ENCODE measurements around the gene CAV1. TPM values are rescaled to one million over a fixed set of nuclear protein-coding genes. Genes with fewer than 3 reads are reported as not detected.

The CAV1 gene
- total and polyA plus RNA-seq, 2 of the 4 experiments (the other 2 are of a cell fraction) = 1,592 to 1,808 TPM

GRCh38 chr7:116579322-116579721, 54.5 kb downstream of the CAV1 start:
- POLR2A ChIA-PET (ENCODE audit: unreplicated experiment) = no interaction called here
- no peak overlapping the region for H3K27ac ChIP-seq (ENCODE audit: insufficient read depth, low read length)
- no peak overlapping the region for H3K23ac ChIP-seq (ENCODE audit: low read depth, low read length)
- peaks cover 5% of the 10 kb centered on the region; the same call in 1 of the 2 replicates for H3K9me1 ChIP-seq (ENCODE audit: insufficient read depth, low read length)
- H2BK20ac ChIP-seq (ENCODE audit: low read depth, low read length) = peak overlapping the region; percentile 35; the same call in 1 of the 2 replicates
- no peak for DNase-seq
- intact Hi-C loops (cut with micrococcal nuclease) (no loop called here), dilution Hi-C loops (cut with HindIII; ENCODE audit: low sequenced_read_pairs, unreplicated experiment) (no loop called here), in situ Hi-C loops (cut with MboI; ENCODE audit: low sequenced_read_pairs) (loop anchor here (5.0 kb wide), 1 partner anchor 312 kb away; no protein-coding TSS in a partner anchor)
- peaks cover 4% of the 10 kb centered on the region; the same call in 1 of the 2 replicates for H3K9me3 ChIP-seq (ENCODE audit: control insufficient read depth, insufficient read depth, low read length)
- H4K8ac ChIP-seq (ENCODE audit: low read depth in 2 of 2, low read length in 2 of 2) = no peak overlapping the region
- H3K27me3 ChIP-seq (ENCODE audit: control insufficient read depth, insufficient read depth, low read length) = no peaks in the 10 kb centered on the region
- no peak overlapping the region for H3K9ac ChIP-seq (ENCODE audit: low read depth, low read length)
- peaks cover 23% of the 10 kb centered on the region for H3K4me1 ChIP-seq (ENCODE audit: control insufficient read depth, insufficient read depth, low read length)
- no peak for ATAC-seq (ENCODE audit: low read depth)
- peak overlapping the region; percentile 39 for H2BK5ac ChIP-seq (ENCODE audit: low read depth, low read length, poor library complexity, severe bottlenecking)
- H3K18ac ChIP-seq (ENCODE audit: low read depth, low read length) = no peak overlapping the region; the same call in 1 of the 2 replicates
- H4K91ac ChIP-seq (ENCODE audit: insufficient read depth, low read depth, low read length) = 0 out of 2 replicates have a peak overlapping the region, but pooled peaks have one; percentile 34
- no peak overlapping the region for H2AK9ac ChIP-seq (replicated peaks; ENCODE audit: low read depth, low read length, poor library complexity)
- no TSS peak for BruUV-seq (replicated peaks)
- no peaks in the 10 kb centered on the region for H4K20me1 ChIP-seq (ENCODE audit: insufficient read depth, low read length)
- H3K56ac ChIP-seq (ENCODE audit: extremely low read depth, insufficient read depth, low read length) = no peak overlapping the region
- no peak overlapping the region for H3K4me3 ChIP-seq (ENCODE audit: insufficient read depth, low read depth, low read length)
- no peak overlapping the region for H2AK5ac ChIP-seq (ENCODE audit: low read depth, low read length)
- no peak overlapping the region for H3K4me2 ChIP-seq (ENCODE audit: low read depth, low read length)
- no peak overlapping the region for H2AFZ ChIP-seq (replicated peaks; ENCODE audit: low read length, poor library complexity)
- WGBS, 2 experiments (ENCODE audit: extremely low coverage in 2 of 2, insufficient read length in 1 of 2) = no CpG with 5 or more reads among the region's 1 CpG
- H2BK15ac ChIP-seq (ENCODE audit: low read depth, low read length) = peak overlapping the region; percentile 86; the same call in 2 of the 3 replicates
- TF ChIP-seq POLR2A (IDR thresholded peaks at IDR 0.05; ENCODE audit: low read depth, low read length) = no peak
- TF ChIP-seq RAD21 (IDR thresholded peaks at IDR 0.05; ENCODE audit: low read length) = no peak
- TF ChIP-seq RCOR1 (IDR thresholded peaks at IDR 0.05; ENCODE audit: insufficient replicate concordance, low read length) = no peak
- TF ChIP-seq, protein P1, sequence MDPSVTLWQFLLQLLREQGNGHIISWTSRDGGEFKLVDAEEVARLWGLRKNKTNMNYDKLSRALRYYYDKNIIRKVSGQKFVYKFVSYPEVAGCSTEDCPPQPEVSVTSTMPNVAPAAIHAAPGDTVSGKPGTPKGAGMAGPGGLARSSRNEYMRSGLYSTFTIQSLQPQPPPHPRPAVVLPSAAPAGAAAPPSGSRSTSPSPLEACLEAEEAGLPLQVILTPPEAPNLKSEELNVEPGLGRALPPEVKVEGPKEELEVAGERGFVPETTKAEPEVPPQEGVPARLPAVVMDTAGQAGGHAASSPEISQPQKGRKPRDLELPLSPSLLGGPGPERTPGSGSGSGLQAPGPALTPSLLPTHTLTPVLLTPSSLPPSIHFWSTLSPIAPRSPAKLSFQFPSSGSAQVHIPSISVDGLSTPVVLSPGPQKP (IDR thresholded peaks at IDR 0.05; ENCODE audit: borderline replicate concordance, low read depth, low read length) = no peak
- TF ChIP-seq BHLHE40 (IDR thresholded peaks at IDR 0.05; ENCODE audit: low read depth, low read length) = no peak
- TF ChIP-seq SMC3 (IDR thresholded peaks at IDR 0.05; ENCODE audit: low read depth, low read length) = no peak
- no peak for TF ChIP-seq FOS (IDR thresholded peaks at IDR 0.05; ENCODE audit: low read depth, low read length)
- TF ChIP-seq RFX5 (IDR thresholded peaks at IDR 0.05; ENCODE audit: low read depth, low read length) = no peak
- TF ChIP-seq MXI1 (IDR thresholded peaks at IDR 0.05; ENCODE audit: borderline replicate concordance, low read depth, low read length) = no peak
- TF ChIP-seq MAFK (IDR thresholded peaks at IDR 0.05; ENCODE audit: low read depth, low read length) = no peak
- TF ChIP-seq MAZ (IDR thresholded peaks at IDR 0.05; ENCODE audit: borderline replicate concordance, low read depth, low read length) = no peak
- no peak for TF ChIP-seq CHD1 (IDR thresholded peaks at IDR 0.05; ENCODE audit: low read depth, low read length)
- TF ChIP-seq CTCF (conservative IDR thresholded peaks at IDR 0.05; ENCODE audit: low read depth, low read length) = no peak
- TF ChIP-seq NFE2L2 (IDR thresholded peaks at IDR 0.05; ENCODE audit: low read depth, low read length) = no peak
- no peak for TF ChIP-seq CEBPB (IDR thresholded peaks at IDR 0.05; ENCODE audit: low read depth, low read length)
- TF ChIP-seq USF2 (IDR thresholded peaks at IDR 0.05; ENCODE audit: low read depth, low read length) = no peak
- H3K36me3 ChIP-seq (ENCODE audit: control insufficient read depth, insufficient read depth, low read length) = no peaks in the 10 kb centered on the region
- H3K4ac ChIP-seq (ENCODE audit: low read depth, low read length) = 0 out of 2 replicates have a peak overlapping the region, but pooled peaks have one; percentile 60
- no peak overlapping the region for H4K5ac ChIP-seq (ENCODE audit: low read depth, low read length)
- H2BK120ac ChIP-seq (ENCODE audit: low read depth, low read length) = peak overlapping the region; percentile 99; the same call in 1 of the 2 replicates
- H3K79me1 ChIP-seq (ENCODE audit: low read depth in 1 of 2, low read length in 2 of 2) = peaks cover 9 to 32% of the 10 kb centered on the region in 2 experiments; a peak in 3 of 4 replicates
- CTCF ChIA-PET = no interaction called here
- H3K14ac ChIP-seq (replicated peaks; ENCODE audit: low read depth, low read length) = no peak overlapping the region
